ENCODE results near the gene PCDHGB1. TPM values are rescaled to one million over a fixed set of nuclear protein-coding genes. Genes with fewer than 3 reads are reported as not detected.
"Not testable (repeated sequence)": the region's sequence is repeated elsewhere in the genome, so short reads cannot be mapped to it uniquely, and the experiment has no call there.

PCDHGB1 gene
- total RNA-seq, 1 donor from 2014 or later, result 1.6 TPM

GRCh38 chr5:141392429-141393198, 42.7 kb downstream of the PCDHGB1 start, which contains the start of gene PCDHGA8:
Gene PCDHGA8, plus strand, starts transcription at chr5:141392633. Its CDS starts 181 bp downstream, at chr5:141392814.
- Histone ChIP-seq H3K27ac (ENCODE audit: low read depth, low read length) (no peak within 1 kb of the TSS), H3K9me3 (ENCODE audit: control insufficient read depth in 3 of 3, low read length in 3 of 3) (peaks cover 12 to 31% (median 20%) of the 10 kb centered on the region in 3 donors)

GRCh38 chr5:141393267-141393666, 43.4 kb downstream of the PCDHGB1 start:
- H3K9me3 ChIP-seq (ENCODE audit: control insufficient read depth in 3 of 3, low read length in 3 of 3), result peaks cover 12 to 29% (median 19%) of the 10 kb centered on the region in 3 donors
- no peak overlapping the region for H3K9ac ChIP-seq (ENCODE audit: low read depth in 1 of 3, low read length in 3 of 3)
- H3K27ac ChIP-seq (ENCODE audit: low read depth, low read length), result no peak overlapping the region
- H3K4me1 ChIP-seq (ENCODE audit: control insufficient read depth in 3 of 3, insufficient read depth in 3 of 3, low read length in 3 of 3), result peaks cover 0 to 15% (median 0%) of the 10 kb centered on the region in 3 donors
- H3K27me3 ChIP-seq (ENCODE audit: control insufficient read depth in 3 of 3, insufficient read depth in 3 of 3, low read length in 3 of 3), result peaks cover 0 to 18% (median 12%) of the 10 kb centered on the region in 3 donors
- peak overlapping the region in 1 of 3 donors; percentile 49 for H3K4me3 ChIP-seq (ENCODE audit: low read length in 3 of 3)
- peaks cover 0 to 6% (median 0%) of the 10 kb centered on the region in 3 donors for H3K36me3 ChIP-seq (ENCODE audit: control insufficient read depth in 3 of 3, insufficient read depth in 3 of 3, low read length in 3 of 3)

More at GRCh38 chr5:141392429-141393198, 42.7 kb downstream of the PCDHGB1 start, which contains the start of gene PCDHGA8:
- H3K36me3 ChIP-seq (ENCODE audit: control insufficient read depth in 3 of 3, insufficient read depth in 3 of 3, low read length in 3 of 3), result peaks cover 0 to 6% (median 0%) of the 10 kb centered on the region in 3 donors
- H3K27me3 ChIP-seq (ENCODE audit: control insufficient read depth in 3 of 3, insufficient read depth in 3 of 3, low read length in 3 of 3), result peaks cover 0 to 18% (median 12%) of the 10 kb centered on the region in 3 donors
- H3K9ac ChIP-seq (ENCODE audit: low read depth in 1 of 3, low read length in 3 of 3), result no peak within 1 kb of the TSS
- H3K4me3 ChIP-seq (ENCODE audit: low read length in 3 of 3), result peak within 1 kb of the TSS in 2 of 3 donors; percentile 44 to 49
- H3K4me1 ChIP-seq (ENCODE audit: control insufficient read depth in 3 of 3, insufficient read depth in 3 of 3, low read length in 3 of 3), result peaks cover 0 to 15% (median 0%) of the 10 kb centered on the region in 3 donors

- H3K36me3 ChIP-seq (ENCODE audit: control insufficient read depth in 3 of 3, insufficient read depth in 3 of 3, low read length in 3 of 3); H3K9ac ChIP-seq (ENCODE audit: low read depth in 1 of 3, low read length in 3 of 3); H3K27ac ChIP-seq (ENCODE audit: low read depth, low read length): not testable (repeated sequence)
- Histone ChIP-seq H3K9me3 (ENCODE audit: control insufficient read depth in 3 of 3, low read length in 3 of 3) (peaks cover 13 to 29% (median 20%) of the 10 kb centered on the region in 3 donors), H3K4me3 (ENCODE audit: low read length in 3 of 3) (peak overlapping the region in 1 of 3 donors; percentile 31), H3K4me1 (ENCODE audit: control insufficient read depth in 3 of 3, insufficient read depth in 3 of 3, low read length in 3 of 3) (peaks cover 0 to 16% (median 5%) of the 10 kb centered on the region in 3 donors), H3K27me3 (ENCODE audit: control insufficient read depth in 3 of 3, insufficient read depth in 3 of 3, low read length in 3 of 3) (peaks cover 0 to 18% (median 12%) of the 10 kb centered on the region in 3 donors)
Measured at GRCh38 chr5:141394401-141395187, 44.7 kb downstream of the PCDHGB1 start.

- H3K27ac ChIP-seq (ENCODE audit: low read depth, low read length); H3K36me3 ChIP-seq (ENCODE audit: control insufficient read depth in 3 of 3, insufficient read depth in 3 of 3, low read length in 3 of 3): not testable (repeated sequence)
- peaks cover 0 to 23% (median 6%) of the 10 kb centered on the region in 3 donors for H3K4me1 ChIP-seq (ENCODE audit: control insufficient read depth in 3 of 3, insufficient read depth in 3 of 3, low read length in 3 of 3)
- peaks cover 12 to 32% (median 19%) of the 10 kb centered on the region in 3 donors for H3K9me3 ChIP-seq (ENCODE audit: control insufficient read depth in 3 of 3, low read length in 3 of 3)
- H3K9ac ChIP-seq (ENCODE audit: low read depth in 1 of 3, low read length in 3 of 3), result peak within 1 kb of the TSS in 1 of 3 donors; percentile 12
- H3K27me3 ChIP-seq (ENCODE audit: control insufficient read depth in 3 of 3, insufficient read depth in 3 of 3, low read length in 3 of 3), result peaks cover 0 to 12% (median 8%) of the 10 kb centered on the region in 3 donors
- H3K4me3 ChIP-seq (ENCODE audit: low read length in 3 of 3), result peak within 1 kb of the TSS; percentile 51 to 60 (median 54)
Measured at GRCh38 chr5:141397756-141398551, 48.1 kb downstream of the PCDHGB1 start, which contains the start of gene PCDHGB5. Gene PCDHGB5, plus strand, starts transcription at chr5:141397947. Its CDS starts 181 bp downstream, at chr5:141398128.

- Histone ChIP-seq H3K4me1 (ENCODE audit: control insufficient read depth in 3 of 3, insufficient read depth in 3 of 3, low read length in 3 of 3) (peaks cover 0 to 28% (median 6%) of the 10 kb centered on the region in 3 donors), H3K27ac (ENCODE audit: low read depth, low read length) (no peak overlapping the region), H3K27me3 (ENCODE audit: control insufficient read depth in 3 of 3, insufficient read depth in 3 of 3, low read length in 3 of 3) (peaks cover 0 to 8% (median 7%) of the 10 kb centered on the region in 3 donors), H3K9me3 (ENCODE audit: control insufficient read depth in 3 of 3, low read length in 3 of 3) (peaks cover 12 to 31% (median 23%) of the 10 kb centered on the region in 3 donors), H3K9ac (ENCODE audit: low read depth in 1 of 3, low read length in 3 of 3) (peak overlapping the region in 1 of 3 donors; percentile 12), H3K4me3 (ENCODE audit: low read length in 3 of 3) (peak overlapping the region; percentile 40 to 54 (median 48)), H3K36me3 (ENCODE audit: control insufficient read depth in 3 of 3, insufficient read depth in 3 of 3, low read length in 3 of 3) (peaks cover 0 to 3% (median 3%) of the 10 kb centered on the region in 3 donors)
Measured at GRCh38 chr5:141398608-141399007, 48.7 kb downstream of the PCDHGB1 start.

GRCh38 chr5:141399555-141400258, 49.8 kb downstream of the PCDHGB1 start:
- no peak overlapping the region for H3K27ac ChIP-seq (ENCODE audit: low read depth, low read length)
- peaks cover 10 to 30% (median 30%) of the 10 kb centered on the region in 3 donors for H3K9me3 ChIP-seq (ENCODE audit: control insufficient read depth in 3 of 3, low read length in 3 of 3)
- peaks cover 0 to 6% (median 3%) of the 10 kb centered on the region in 3 donors for H3K36me3 ChIP-seq (ENCODE audit: control insufficient read depth in 3 of 3, insufficient read depth in 3 of 3, low read length in 3 of 3)
- peaks cover 0 to 27% (median 6%) of the 10 kb centered on the region in 3 donors for H3K4me1 ChIP-seq (ENCODE audit: control insufficient read depth in 3 of 3, insufficient read depth in 3 of 3, low read length in 3 of 3)
- no peak overlapping the region for H3K9ac ChIP-seq (ENCODE audit: low read depth in 1 of 3, low read length in 3 of 3)
- peak overlapping the region; percentile 43 to 66 (median 51) for H3K4me3 ChIP-seq (ENCODE audit: low read length in 3 of 3)
- peaks cover 0 to 7% (median 3%) of the 10 kb centered on the region in 3 donors for H3K27me3 ChIP-seq (ENCODE audit: control insufficient read depth in 3 of 3, insufficient read depth in 3 of 3, low read length in 3 of 3)

Other genes starting within 250 kb of the PCDHGB1 start
- gene PCDHB3, start 249.6 kb upstream of the PCDHGB1 start, total RNA-seq, result 1.6 TPM
- gene PCDHB4, start 228.3 kb upstream of the PCDHGB1 start, total RNA-seq, result 1.6 TPM
- 3.1 TPM for gene PCDHB5, start 214.9 kb upstream of the PCDHGB1 start, total RNA-seq
- 0.52 TPM for gene PCDHB6, start 200.0 kb upstream of the PCDHGB1 start, total RNA-seq
- 2.1 TPM for gene PCDHB7, start 177.5 kb upstream of the PCDHGB1 start, total RNA-seq
- gene PCDHB8, start 172.3 kb upstream of the PCDHGB1 start, total RNA-seq, result 1.6 TPM
- gene PCDHB16, start 167.7 kb upstream of the PCDHGB1 start, total RNA-seq, result 1.6 TPM
- gene PCDHB9, start 162.9 kb upstream of the PCDHGB1 start, total RNA-seq, result 1.0 TPM
- 2.6 TPM for gene PCDHB10, start 157.7 kb upstream of the PCDHGB1 start, total RNA-seq
- 4.2 TPM for gene PCDHB11, start 150.5 kb upstream of the PCDHGB1 start, total RNA-seq
- 1.6 TPM for gene PCDHB12, start 141.4 kb upstream of the PCDHGB1 start, total RNA-seq
- 1.6 TPM for gene PCDHB13, start 136.2 kb upstream of the PCDHGB1 start, total RNA-seq
- 4.2 TPM for gene PCDHB14, start 126.8 kb upstream of the PCDHGB1 start, total RNA-seq
- gene PCDHB15, start 104.7 kb upstream of the PCDHGB1 start, total RNA-seq, result 4.2 TPM
- gene SLC25A2, start 46.0 kb upstream of the PCDHGB1 start, total RNA-seq, result 0.52 TPM
- 72.0 TPM for gene TAF7, start 29.3 kb upstream of the PCDHGB1 start, total RNA-seq
- 0.52 TPM for gene PCDHGA1, start 19.6 kb upstream of the PCDHGB1 start, total RNA-seq
- gene PCDHGA2, start 11.3 kb upstream of the PCDHGB1 start, total RNA-seq, result 1.6 TPM
- gene PCDHGA3, start 6.3 kb upstream of the PCDHGB1 start, total RNA-seq, result 2.1 TPM
- 1.0 TPM for gene PCDHGA4, start 4.9 kb downstream of the PCDHGB1 start, total RNA-seq
- 2.1 TPM for gene PCDHGB2, start 9.9 kb downstream of the PCDHGB1 start, total RNA-seq
- 2.1 TPM for gene PCDHGA5, start 14.1 kb downstream of the PCDHGB1 start, total RNA-seq
- 3.1 TPM for gene PCDHGB3, start 20.1 kb downstream of the PCDHGB1 start, total RNA-seq
- 4.2 TPM for gene PCDHGA6, start 23.8 kb downstream of the PCDHGB1 start, total RNA-seq
- gene PCDHGA7, start 32.6 kb downstream of the PCDHGB1 start, total RNA-seq, result 3.7 TPM
- 4.7 TPM for gene PCDHGB4, start 37.6 kb downstream of the PCDHGB1 start, total RNA-seq
- 3.7 TPM for gene PCDHGA8, start 42.5 kb downstream of the PCDHGB1 start, total RNA-seq
- gene PCDHGB5, start 47.8 kb downstream of the PCDHGB1 start, total RNA-seq, result 3.7 TPM
- gene PCDHGA9, start 52.7 kb downstream of the PCDHGB1 start, total RNA-seq, result 4.7 TPM
- 5.2 TPM for gene PCDHGB6, start 57.9 kb downstream of the PCDHGB1 start, total RNA-seq
- 4.2 TPM for gene PCDHGA10, start 62.9 kb downstream of the PCDHGB1 start, total RNA-seq
- 7.3 TPM for gene PCDHGB7, start 67.6 kb downstream of the PCDHGB1 start, total RNA-seq
- gene PCDHGA11, start 71.0 kb downstream of the PCDHGB1 start, total RNA-seq, result 6.8 TPM
- 3.1 TPM for gene PCDHGA12, start 80.4 kb downstream of the PCDHGB1 start, total RNA-seq
- 38.1 TPM for gene PCDHGC3, start 125.9 kb downstream of the PCDHGB1 start, total RNA-seq
- gene PCDHGC4, start 134.9 kb downstream of the PCDHGB1 start, total RNA-seq, result 3.7 TPM
- gene PCDHGC5, start 139.0 kb downstream of the PCDHGB1 start, total RNA-seq, result 2.1 TPM

Measured in skeletal muscle tissue (tissue), 4 donors.